Breast epithelium (tissue), 3 donors: ENCODE data around the gene ADGRB2.
A peak's percentile ranks its signal among the peaks of the same experiment; 100 is the strongest.

ENCODE experiments used
- CTCF ChIP-seq, 3 donors: fragments of 450-650 bp; IDR thresholded peaks; one replicate each; pipeline ENCODE4 v1.5.1; 2016 to 2017; ENCODE audit warnings: antibody characterized with exemption in 3 of 3, mild to moderate bottlenecking in 3 of 3, moderate library complexity in 3 of 3
- POLR2A ChIP-seq: fragments of 450-650 bp; IDR thresholded peaks from one replicate; pipeline ENCODE4 v1.6.1; 2016; ENCODE audit warnings: antibody characterized with exemption, mild to moderate bottlenecking, moderate library complexity
- POLR2AphosphoS5 ChIP-seq, 3 donors: sonication (generic); formaldehyde crosslinking; IDR thresholded peaks; one replicate each; pipeline ENCODE4 v1.6.1; 2017; ENCODE audit warnings: antibody characterized with exemption in 3 of 3

- no peak for TF ChIP-seq CTCF (IDR thresholded peaks at IDR 0.05)
- no peak for TF ChIP-seq POLR2A
- peak; percentile 92 to 99 (median 97) for TF ChIP-seq POLR2AphosphoS5 (IDR thresholded peaks at IDR 0.05)
These were observed 62.9 kb downstream of the ADGRB2 start for GRCh38 chr1:31701091-31701736.
